HEK293 (cell line): Measurements from ENCODE around the gene PIP4K2A.

ENCODE experiments used
- CTCF ChIA-PET: fragments of 350-600 bp; formaldehyde crosslinking; extraction: SDS; loops from one replicate; lab custom pipeline; 2021; ENCODE audit warnings: antibody characterized with exemption; lab: Yijun Ruan, JAX
- POLR2A ChIA-PET: fragments of 300-600 bp; formaldehyde crosslinking; extraction: SDS; loops from one replicate; lab custom pipeline; 2020; ENCODE audit warnings: antibody characterized with exemption, inconsistent platforms; lab: Yijun Ruan, JAX
- H3K27ac ChIP-seq: fragments of 200-500 bp; sonication (Bioruptor generic); 2 replicates; pipeline ENCODE4 v1.5.1; 2014; ENCODE audit warnings: low read depth, low read length, control low read depth, inconsistent platforms; ENCODE audit errors: extremely low read depth
- H3K36me3 ChIP-seq, 2 experiments: fragments of 200-500 bp in 1 of 2; sonication (Bioruptor generic) in 1 of 2; 1 replicate in 1 of 2; 2 replicates in 1 of 2; pipeline ENCODE4 v1.5.1; 2014 to 2017; ENCODE audit warnings: inconsistent platforms in 2 of 2, low read length in 2 of 2; ENCODE audit not compliant: control insufficient read depth in 2 of 2, insufficient read depth in 1 of 2
- H3K4me1 ChIP-seq: fragments of 200-500 bp; sonication (Bioruptor generic); 2 replicates; pipeline ENCODE4 v1.5.1; 2014; ENCODE audit warnings: mild to moderate bottlenecking, low read length, inconsistent platforms; ENCODE audit not compliant: control insufficient read depth, insufficient read depth
- H3K4me3 ChIP-seq: 2 replicates; pipeline ENCODE4 v1.5.1; 2011; ENCODE audit warnings: low read depth, mild to moderate bottlenecking, control low read depth, low read length, moderate library complexity
- H3K9me3 ChIP-seq: fragments of 200-500 bp; sonication (Bioruptor generic); 2 replicates; pipeline ENCODE4 v1.5.1; 2014; ENCODE audit warnings: low read depth, low read length, inconsistent platforms; ENCODE audit not compliant: control insufficient read depth, insufficient read depth
- KLF10 ChIP-seq: fragments of 450-650 bp; IDR thresholded peaks from 2 replicates; pipeline ENCODE4 v1.5.1; 2018; ENCODE audit warnings: missing biosample characterization, mild to moderate bottlenecking, missing genetic modification characterization
- OVOL3 ChIP-seq: fragments of 450-650 bp; formaldehyde crosslinking; IDR thresholded peaks from 2 replicates; pipeline ENCODE4 v1.5.1; 2016; ENCODE audit warnings: missing biosample characterization, missing genetic modification characterization
- PBX3 ChIP-seq: sonication (generic); formaldehyde crosslinking; IDR thresholded peaks from 2 replicates; pipeline ENCODE4 v1.8.1; 2022; ENCODE audit warnings: mild to moderate bottlenecking, moderate library complexity, missing genetic modification reagents
- TCF7L2 ChIP-seq: IDR thresholded peaks from 2 replicates; pipeline ENCODE4 v1.6.1; 2011; ENCODE audit warnings: low read depth, mild to moderate bottlenecking, inconsistent platforms, low read length, moderate library complexity, borderline replicate concordance
- ZBTB10 ChIP-seq: fragments of 450-650 bp; formaldehyde crosslinking; IDR thresholded peaks from 2 replicates; pipeline ENCODE4 v1.5.1; 2016; ENCODE audit warnings: missing biosample characterization, missing genetic modification characterization
- ZFP41 ChIP-seq: fragments of 450-650 bp; formaldehyde crosslinking; IDR thresholded peaks from 2 replicates; pipeline ENCODE4 v1.5.1; 2016; ENCODE audit warnings: missing biosample characterization, missing genetic modification characterization, borderline replicate concordance
- ZNF138 ChIP-seq: fragments of 450-650 bp; formaldehyde crosslinking; IDR thresholded peaks from 2 replicates; pipeline ENCODE4 v1.5.1; 2016; ENCODE audit warnings: missing biosample characterization, missing genetic modification characterization, borderline replicate concordance
- ZNF2 ChIP-seq: fragments of 450-650 bp; formaldehyde crosslinking; IDR thresholded peaks from 2 replicates; pipeline ENCODE4 v1.5.1; 2016; ENCODE audit warnings: missing biosample characterization, missing genetic modification characterization
- ZNF394 ChIP-seq: fragments of 450-650 bp; formaldehyde crosslinking; IDR thresholded peaks from 2 replicates; pipeline ENCODE4 v1.5.1; 2016; ENCODE audit warnings: missing biosample characterization, missing genetic modification characterization, mild to moderate bottlenecking, moderate library complexity, borderline replicate concordance
- ZNF398 ChIP-seq: fragments of 450-650 bp; formaldehyde crosslinking; IDR thresholded peaks from 2 replicates; pipeline ENCODE4 v1.5.1; 2017; ENCODE audit warnings: missing biosample characterization, missing genetic modification characterization
- ZNF426 ChIP-seq: fragments of 450-650 bp; formaldehyde crosslinking; IDR thresholded peaks from 2 replicates; pipeline ENCODE4 v1.5.1; 2017; ENCODE audit warnings: missing biosample characterization, missing genetic modification characterization, mild to moderate bottlenecking, inconsistent platforms, moderate library complexity
- ZNF514 ChIP-seq: fragments of 450-650 bp; formaldehyde crosslinking; IDR thresholded peaks from 2 replicates; pipeline ENCODE4 v1.5.1; 2016; ENCODE audit warnings: missing biosample characterization, missing genetic modification characterization
- ZNF548 ChIP-seq: fragments of 450-650 bp; formaldehyde crosslinking; IDR thresholded peaks from 2 replicates; pipeline ENCODE4 v1.5.1; 2016; ENCODE audit warnings: missing biosample characterization, missing genetic modification characterization
- ZNF549 ChIP-seq: fragments of 450-650 bp; IDR thresholded peaks from 2 replicates; pipeline ENCODE4 v1.5.1; 2018; ENCODE audit warnings: missing biosample characterization, missing genetic modification characterization, mild to moderate bottlenecking, inconsistent platforms, moderate library complexity
- ZNF561 ChIP-seq: fragments of 450-650 bp; IDR thresholded peaks from 2 replicates; pipeline ENCODE4 v1.5.1; 2018; ENCODE audit warnings: missing biosample characterization, missing genetic modification characterization, borderline replicate concordance
- ZNF580 ChIP-seq: fragments of 450-650 bp; formaldehyde crosslinking; IDR thresholded peaks from 2 replicates; pipeline ENCODE4 v1.5.1; 2016; ENCODE audit warnings: missing biosample characterization, missing genetic modification characterization
- ZNF610 ChIP-seq: fragments of 450-650 bp; formaldehyde crosslinking; IDR thresholded peaks from 2 replicates; pipeline ENCODE4 v1.5.1; 2016; ENCODE audit warnings: missing biosample characterization, missing genetic modification characterization, borderline replicate concordance
- ZNF623 ChIP-seq: fragments of 450-650 bp; formaldehyde crosslinking; IDR thresholded peaks from 2 replicates; pipeline ENCODE4 v1.5.1; 2016; ENCODE audit warnings: missing biosample characterization, missing genetic modification characterization
- ZNF677 ChIP-seq: fragments of 450-650 bp; IDR thresholded peaks from 2 replicates; pipeline ENCODE4 v1.5.0; 2018; ENCODE audit warnings: missing biosample characterization, mild to moderate bottlenecking, missing genetic modification characterization, moderate library complexity
- ZSCAN30 ChIP-seq: fragments of 450-650 bp; IDR thresholded peaks from 2 replicates; pipeline ENCODE4 v1.5.1; 2018; ENCODE audit warnings: missing biosample characterization, mild to moderate bottlenecking, missing genetic modification characterization, moderate library complexity
- ZXDB ChIP-seq: fragments of 450-650 bp; formaldehyde crosslinking; IDR thresholded peaks from 2 replicates; pipeline ENCODE4 v1.5.1; 2016; ENCODE audit warnings: missing biosample characterization, missing genetic modification characterization
- TF ChIP-seq, protein P1 (sequence below): fragments of 450-650 bp; formaldehyde crosslinking; IDR thresholded peaks from 2 replicates; pipeline ENCODE4 v1.5.1; 2016; ENCODE audit warnings: missing biosample characterization, missing genetic modification characterization
- TF ChIP-seq, protein P2 (sequence below): fragments of 450-650 bp; formaldehyde crosslinking; IDR thresholded peaks from 2 replicates; pipeline ENCODE4; 2016; ENCODE audit warnings: missing biosample characterization, missing genetic modification characterization
- TF ChIP-seq, protein P3 (sequence below): fragments of 450-650 bp; formaldehyde crosslinking; IDR thresholded peaks from 2 replicates; pipeline ENCODE4 v1.5.1; 2016; ENCODE audit warnings: missing biosample characterization, missing genetic modification characterization, low read depth
- TF ChIP-seq, protein P4 (sequence below): fragments of 450-650 bp; formaldehyde crosslinking; IDR thresholded peaks from 2 replicates; pipeline ENCODE4 v1.5.1; 2016; ENCODE audit warnings: missing biosample characterization, missing genetic modification characterization

The PIP4K2A gene

DNA sequence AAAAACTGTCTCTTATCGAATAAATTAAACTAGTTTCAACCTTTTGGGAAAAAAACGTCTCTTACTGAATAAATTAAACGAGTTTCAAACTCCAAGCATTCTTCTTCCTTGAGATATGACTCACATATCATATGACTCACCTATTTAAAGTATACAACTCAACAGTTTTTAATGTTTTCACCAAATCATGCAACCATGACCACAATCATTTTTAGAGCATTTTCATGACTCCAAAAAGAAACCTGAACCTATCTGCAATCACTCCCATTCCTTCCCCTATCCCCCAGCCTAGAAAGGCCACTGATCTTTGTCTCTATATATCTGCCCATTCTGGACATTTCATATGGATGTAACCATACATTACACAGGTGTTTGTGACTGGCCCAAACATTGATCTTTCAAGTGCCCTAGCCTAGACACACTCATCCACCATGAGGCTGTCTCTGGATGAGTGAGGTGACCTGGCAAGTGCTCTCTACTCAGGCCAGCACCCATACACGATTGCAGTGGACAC lies 115.3 kb downstream of the PIP4K2A start:
- ChIA-PET POLR2A (interaction anchor here (0.6 to 0.9 kb wide), 2 partner anchors 98 to 113 kb away, joined by 3 to 5 read pairs; no protein-coding TSS in a partner anchor), CTCF (interaction anchor here (1.2 kb wide), 1 partner anchor 13 kb away, joined by 3 read pairs; no protein-coding TSS in a partner anchor)
- peaks cover 23% of the 10 kb centered on the region for H3K4me1 ChIP-seq
- H3K9me3 ChIP-seq, result no peaks in the 10 kb centered on the region
- H3K36me3 ChIP-seq, result no peaks in the 10 kb centered on the region
- H3K4me3 ChIP-seq, result no peak overlapping the region
- H3K27ac ChIP-seq, result peak overlapping the region; percentile 62
- no peak for TF ChIP-seq ZNF426 (tag by site-specific recombination)
- TF ChIP-seq ZNF610 (tag by site-specific recombination), result no peak
- TF ChIP-seq OVOL3 (tag by site-specific recombination), result no peak
- TF ChIP-seq ZNF677 (tag by site-specific recombination), result no peak
- TF ChIP-seq ZNF548 (tag by site-specific recombination), result no peak
- no peak for TF ChIP-seq ZNF623
- TF ChIP-seq ZNF561 (tag by site-specific recombination), result no peak
- no peak for TF ChIP-seq ZNF580 (tag by site-specific recombination)
- TF ChIP-seq ZNF2, result no peak
- TF ChIP-seq ZFP41, result no peak
- TF ChIP-seq ZNF549 (tag by site-specific recombination), result no peak
- peak; percentile 58; the same call in 1 of the 2 replicates for TF ChIP-seq KLF10 (tag by site-specific recombination)
- TF ChIP-seq, protein P1, sequence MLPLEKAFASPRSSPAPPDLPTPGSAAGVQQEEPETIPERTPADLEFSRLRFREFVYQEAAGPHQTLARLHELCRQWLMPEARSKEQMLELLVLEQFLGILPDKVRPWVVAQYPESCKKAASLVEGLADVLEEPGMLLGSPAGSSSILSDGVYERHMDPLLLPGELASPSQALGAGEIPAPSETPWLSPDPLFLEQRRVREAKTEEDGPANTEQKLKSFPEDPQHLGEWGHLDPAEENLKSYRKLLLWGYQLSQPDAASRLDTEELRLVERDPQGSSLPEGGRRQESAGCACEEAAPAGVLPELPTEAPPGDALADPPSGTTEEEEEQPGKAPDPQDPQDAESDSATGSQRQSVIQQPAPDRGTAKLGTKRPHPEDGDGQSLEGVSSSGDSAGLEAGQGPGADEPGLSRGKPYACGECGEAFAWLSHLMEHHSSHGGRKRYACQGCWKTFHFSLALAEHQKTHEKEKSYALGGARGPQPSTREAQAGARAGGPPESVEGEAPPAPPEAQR, result no peak
- peak; percentile 63 for TF ChIP-seq ZXDB
- no peak for TF ChIP-seq PBX3
- TF ChIP-seq, protein P2, sequence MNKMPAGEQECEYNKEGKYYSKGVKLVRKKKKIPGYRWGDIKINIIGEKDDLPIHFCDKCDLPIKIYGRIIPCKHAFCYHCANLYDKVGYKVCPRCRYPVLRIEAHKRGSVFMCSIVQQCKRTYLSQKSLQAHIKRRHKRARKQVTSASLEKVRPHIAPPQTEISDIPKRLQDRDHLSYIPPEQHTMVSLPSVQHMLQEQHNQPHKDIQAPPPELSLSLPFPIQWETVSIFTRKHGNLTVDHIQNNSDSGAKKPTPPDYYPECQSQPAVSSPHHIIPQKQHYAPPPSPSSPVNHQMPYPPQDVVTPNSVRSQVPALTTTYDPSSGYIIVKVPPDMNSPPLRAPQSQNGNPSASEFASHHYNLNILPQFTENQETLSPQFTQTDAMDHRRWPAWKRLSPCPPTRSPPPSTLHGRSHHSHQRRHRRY (tag by site-specific recombination), result no peak
- TF ChIP-seq ZSCAN30 (tag by site-specific recombination), result no peak
- TF ChIP-seq, protein P3, sequence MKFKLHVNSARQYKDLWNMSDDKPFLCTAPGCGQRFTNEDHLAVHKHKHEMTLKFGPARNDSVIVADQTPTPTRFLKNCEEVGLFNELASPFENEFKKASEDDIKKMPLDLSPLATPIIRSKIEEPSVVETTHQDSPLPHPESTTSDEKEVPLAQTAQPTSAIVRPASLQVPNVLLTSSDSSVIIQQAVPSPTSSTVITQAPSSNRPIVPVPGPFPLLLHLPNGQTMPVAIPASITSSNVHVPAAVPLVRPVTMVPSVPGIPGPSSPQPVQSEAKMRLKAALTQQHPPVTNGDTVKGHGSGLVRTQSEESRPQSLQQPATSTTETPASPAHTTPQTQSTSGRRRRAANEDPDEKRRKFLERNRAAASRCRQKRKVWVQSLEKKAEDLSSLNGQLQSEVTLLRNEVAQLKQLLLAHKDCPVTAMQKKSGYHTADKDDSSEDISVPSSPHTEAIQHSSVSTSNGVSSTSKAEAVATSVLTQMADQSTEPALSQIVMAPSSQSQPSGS (tag by site-specific recombination), result no peak
- no peak for TF ChIP-seq ZNF138 (tag by site-specific recombination)
- TF ChIP-seq ZNF514 (tag by site-specific recombination), result no peak
- no peak for TF ChIP-seq ZBTB10 (tag by site-specific recombination)
- TF ChIP-seq, protein P4, sequence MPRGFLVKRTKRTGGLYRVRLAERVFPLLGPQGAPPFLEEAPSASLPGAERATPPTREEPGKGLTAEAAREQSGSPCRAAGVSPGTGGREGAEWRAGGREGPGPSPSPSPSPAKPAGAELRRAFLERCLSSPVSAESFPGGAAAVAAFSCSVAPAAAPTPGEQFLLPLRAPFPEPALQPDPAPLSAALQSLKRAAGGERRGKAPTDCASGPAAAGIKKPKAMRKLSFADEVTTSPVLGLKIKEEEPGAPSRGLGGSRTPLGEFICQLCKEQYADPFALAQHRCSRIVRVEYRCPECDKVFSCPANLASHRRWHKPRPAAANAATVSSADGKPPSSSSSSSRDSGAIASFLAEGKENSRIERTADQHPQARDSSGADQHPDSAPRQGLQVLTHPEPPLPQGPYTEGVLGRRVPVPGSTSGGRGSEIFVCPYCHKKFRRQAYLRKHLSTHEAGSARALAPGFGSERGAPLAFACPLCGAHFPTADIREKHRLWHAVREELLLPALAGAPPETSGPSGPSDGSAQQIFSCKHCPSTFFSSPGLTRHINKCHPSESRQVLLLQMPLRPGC (tag by site-specific recombination), result peak; percentile 86
- TF ChIP-seq ZNF398 (tag by site-specific recombination), result no peak; the same call in 1 of the 2 replicates
- TF ChIP-seq TCF7L2, result no peak
- peak; percentile 50; the same call in 1 of the 2 replicates for TF ChIP-seq ZNF394 (tag by site-specific recombination)
